GM12878 (cell line): ENCODE results near the gene CHRNA3. TPM values are rescaled to one million over a fixed set of nuclear protein-coding genes. Genes with fewer than 3 reads are reported as not detected.

ENCODE experiments used
- ATAC-seq: fragments of 200-7000 bp; cut with Tn5 transposase; 3 replicates; pipeline ENCODE4 v1.9.1; 2020; ENCODE audit warnings: mild to moderate bottlenecking, moderate library complexity
- BruUV-seq: library from RNA; stranded (reverse); fragments of 400-500 nt; replicated peaks from 2 replicates; lab custom pipeline; 2021; lab: Mats Ljungman, UMichigan
- CTCF ChIA-PET: fragments of 300-600 bp; sonication (Branson Sonifier 250); formaldehyde crosslinking; extraction: SDS; loops from one replicate; lab custom pipeline; 2021; ENCODE audit warnings: inconsistent platforms; lab: Yijun Ruan, JAX
- POLR2A ChIA-PET: fragments of 350-600 bp; formaldehyde crosslinking; extraction: SDS; loops from one replicate; lab custom pipeline; 2021; ENCODE audit warnings: inconsistent platforms; lab: Charles Lee
- RAD21 ChIA-PET: fragments of 300-600 bp; sonication (Branson Sonifier 250); formaldehyde crosslinking; loops from one replicate; lab custom pipeline; 2023; ENCODE audit warnings: antibody characterized with exemption; ENCODE audit not compliant: unreplicated experiment; lab: Charles Lee
- SMC1A ChIA-PET: fragments of 300-600 bp; sonication (Branson Sonifier 250); formaldehyde crosslinking; loops from one replicate; lab custom pipeline; 2023; ENCODE audit not compliant: unreplicated experiment, uncharacterized antibody; lab: Charles Lee
- DNase-seq: peaks from one replicate; pipeline ENCODE4 v3.0.0-alpha.2; 2011; ENCODE audit warnings: low read depth, low spot score
- FAIRE-seq: peaks from 3 replicates; lab custom pipeline; 2011; peaks lifted over from hg19 to GRCh38; lab: Jason Lieb, UNC
- H2AFZ ChIP-seq: 2 replicates; pipeline ENCODE4 v1.6.0; 2011; ENCODE audit warnings: low read depth, low read length, control low read depth; ENCODE audit not compliant: control insufficient read depth
- H3K27ac ChIP-seq: 2 replicates; pipeline ENCODE4 v1.5.1; 2011; ENCODE audit warnings: control low read depth; ENCODE audit not compliant: control insufficient read depth, insufficient read depth
- H3K27me3 ChIP-seq, 2 experiments: replicated peaks in 1 of 2; 2 replicates each; pipeline versions ENCODE4 v1.6.0 to v1.6.1; 2011; ENCODE audit warnings: low read length in 1 of 2; ENCODE audit not compliant: control insufficient read depth in 2 of 2, insufficient read depth in 2 of 2
- H3K36me3 ChIP-seq, 2 experiments: 2 replicates each; pipeline ENCODE4 v1.5.1; 2011; ENCODE audit warnings: low read length in 1 of 2; ENCODE audit not compliant: control insufficient read depth in 2 of 2, insufficient read depth in 2 of 2
- H3K4me1 ChIP-seq: 2 replicates; pipeline ENCODE4 v1.6.1; 2011; ENCODE audit warnings: mild to moderate bottlenecking, low read length, moderate library complexity, mixed read lengths; ENCODE audit not compliant: control insufficient read depth, insufficient read depth
- H3K4me2 ChIP-seq: 2 replicates; pipeline ENCODE4 v1.6.0; 2011; ENCODE audit warnings: control low read depth; ENCODE audit not compliant: control insufficient read depth, insufficient read depth
- H3K4me3 ChIP-seq: fragments of 200-600 bp; sonication (generic); 2 replicates; pipeline ENCODE4 v1.5.1; 2016
- H3K79me2 ChIP-seq: 2 replicates; pipeline ENCODE4 v1.6.0; 2011; ENCODE audit warnings: low read length; ENCODE audit not compliant: control insufficient read depth, insufficient read depth
- H3K9ac ChIP-seq: 2 replicates; pipeline ENCODE4 v1.8.0; 2011; ENCODE audit warnings: low read length, control low read depth, mixed read lengths; ENCODE audit not compliant: control insufficient read depth, insufficient read depth
- H3K9me3 ChIP-seq: replicated peaks from 3 replicates; pipeline ENCODE4 v1.5.1; 2011; ENCODE audit warnings: mild to moderate bottlenecking, low read length; ENCODE audit not compliant: control insufficient read depth, insufficient read depth
- H4K20me1 ChIP-seq: 2 replicates; pipeline ENCODE4 v1.6.0; 2011; ENCODE audit not compliant: control insufficient read depth, insufficient read depth
- BACH1 ChIP-seq: fragments of 450-650 bp; IDR thresholded peaks from 2 replicates; pipeline ENCODE4 v1.6.1; 2017; ENCODE audit warnings: mild to moderate bottlenecking, borderline replicate concordance
- BRCA1 ChIP-seq: IDR thresholded peaks from 2 replicates; pipeline ENCODE4 v1.6.1; 2011; ENCODE audit warnings: low read depth, low read length, improper control_type of control experiment
- CHD4 ChIP-seq: fragments of 200-600 bp; sonication (generic); IDR thresholded peaks from 2 replicates; pipeline ENCODE4 v1.6.1; 2016; ENCODE audit warnings: mild to moderate bottlenecking
- CREB1 ChIP-seq: IDR thresholded peaks from 2 replicates; pipeline ENCODE4 v1.6.1; 2012; ENCODE audit warnings: low read depth, mild to moderate bottlenecking, inconsistent platforms
- E4F1 ChIP-seq: fragments of 450-650 bp; IDR thresholded peaks from 2 replicates; pipeline ENCODE4 v1.6.1; 2018; ENCODE audit warnings: borderline replicate concordance, mild to moderate bottlenecking; ENCODE audit not compliant: partially characterized antibody
- EP300 ChIP-seq, 2 experiments: fragments of 150-350 bp in 1 of 2; IDR thresholded peaks; 2 replicates each; pipeline ENCODE4 v1.6.1; 2011 to 2012; ENCODE audit warnings: low read depth in 2 of 2, low read length in 2 of 2, borderline replicate concordance in 1 of 2, improper control_type of control experiment in 1 of 2, inconsistent platforms in 1 of 2; ENCODE audit not compliant: control insufficient read depth in 1 of 2
- ESRRA ChIP-seq: IDR thresholded peaks from 2 replicates; pipeline ENCODE4 v1.6.1; 2012; ENCODE audit warnings: mild to moderate bottlenecking, low read length, improper control_type of control experiment
- HCFC1 ChIP-seq: fragments of 150-350 bp; IDR thresholded peaks from 2 replicates; pipeline ENCODE4 v1.6.1; 2014; ENCODE audit warnings: low read length
- MTA2 ChIP-seq: fragments of 450-650 bp; IDR thresholded peaks from 2 replicates; pipeline ENCODE4 v1.6.1; 2016; ENCODE audit warnings: low read depth, mild to moderate bottlenecking, moderate library complexity
- MXI1 ChIP-seq: fragments of 150-350 bp; IDR thresholded peaks from 2 replicates; pipeline ENCODE4 v1.6.1; 2011; ENCODE audit warnings: low read depth, mild to moderate bottlenecking, inconsistent platforms, low read length, improper control_type of control experiment
- RAD21 ChIP-seq: IDR thresholded peaks from 2 replicates; pipeline ENCODE4 v1.6.1; 2011; ENCODE audit warnings: mild to moderate bottlenecking, low read depth, low read length, moderate library complexity; ENCODE audit not compliant: insufficient read depth
- SIN3A ChIP-seq: IDR thresholded peaks from 2 replicates; pipeline ENCODE4 v1.6.1; 2012; ENCODE audit warnings: low read depth, low read length, improper control_type of control experiment
- SRF ChIP-seq, 2 experiments: IDR thresholded peaks; 2 replicates each; pipeline ENCODE4 v1.6.1; 2011; ENCODE audit warnings: low read depth in 2 of 2, low read length in 2 of 2, mild to moderate bottlenecking in 1 of 2, moderate library complexity in 1 of 2
- TBL1XR1 ChIP-seq: IDR thresholded peaks from 2 replicates; pipeline ENCODE4 v1.6.1; 2012; ENCODE audit warnings: low read depth, low read length, improper control_type of control experiment
- ZBTB40 ChIP-seq: fragments of 450-650 bp; IDR thresholded peaks from 2 replicates; pipeline ENCODE4 v1.6.1; 2016; ENCODE audit warnings: mild to moderate bottlenecking, moderate library complexity, borderline replicate concordance
- ZNF274 ChIP-seq: IDR thresholded peaks from one replicate; pipeline ENCODE4 v1.8.0; 2011; ENCODE audit not compliant: insufficient read length, insufficient read depth
- WGBS: methylation state at CpG from one replicate; pipeline ENCODE4 v1.1.6; 2016; ENCODE audit warnings: low lambda C conversion rate; ENCODE audit not compliant: insufficient replicate concordance, insufficient coverage; ENCODE audit errors: missing lambda C conversion rate; 5-methylcytosine and 5-hydroxymethylcytosine counted together
- in situ Hi-C: fragments of 300-500 bp; cut with MboI; formaldehyde crosslinking; loops from 9 replicates; pipeline ENCODE4 v1.14.3; 2018; ENCODE audit warnings: mixed read lengths
- intact Hi-C: fragments of 100-400 bp; cut with micrococcal nuclease; formaldehyde crosslinking; loops from one replicate; pipeline ENCODE4 v1.14.2; 2022; ENCODE audit not compliant: unreplicated experiment
- polyA plus RNA-seq, 11 experiments: library from polyadenylated mRNA; depleted of rRNA in 4 of 11; unstranded in 6 of 11; stranded (reverse) in 5 of 11; fragments of >200 nt; fragmentation: Nextera tagmentation in 4 of 11; fragmentation: Illumina TruSeq in 1 of 11; extraction: Ambion mirVana in 4 of 11; extraction: Trizol in 1 of 11; gene quantifications; 1 replicate in 1 of 11; 2 replicates in 10 of 11; pipeline versions ENCODE4 v1.2.1 to v1.2.3, GENCODE V29; 2011 to 2016; ENCODE audit warnings: inconsistent platforms in 2 of 11, missing spikeins in 2 of 11, low read depth in 1 of 11
- total RNA-seq, 4 experiments: library from RNA; depleted of rRNA in 3 of 4; stranded (reverse); fragments of >200 nt in 3 of 4; fragmentation: Illumina TruSeq in 1 of 4; extraction: Trizol in 1 of 4; gene quantifications; 2 replicates each; pipeline versions ENCODE4 v1.2.1 to v1.2.3, GENCODE V29; 2013 to 2021

Gene CHRNA3
- total and polyA plus RNA-seq, 10 of the 15 experiments (the other 5 are each of a cell fraction or from before 2014, with no cell fraction given), result 0.06 to 0.19 (median 0.09) TPM; not detected in 7

- no peak for TF ChIP-seq ESRRA
- TF ChIP-seq SRF (IDR thresholded peaks at IDR 0.05; ENCODE audit: low read depth in 2 of 2, low read length in 2 of 2), result no peak
Observed at GRCh38 chr15:78616506-78616905, 4.3 kb downstream of the CHRNA3 start (continued).

GRCh38 chr15:78615151-78615589, 5.6 kb downstream of the CHRNA3 start:
- Histone ChIP-seq H3K36me3 (no peaks in the 10 kb centered on the region), H4K20me1 (no peaks in the 10 kb centered on the region), H3K9ac (no peak overlapping the region), H3K4me3 (no peak overlapping the region), H3K4me1 (no peaks in the 10 kb centered on the region), H3K79me2 (no peaks in the 10 kb centered on the region), H3K4me2 (no peak overlapping the region), H3K27ac (no peak overlapping the region), H3K27me3 (peaks cover 5 to 6% of the 10 kb centered on the region in 2 experiments), H3K9me3 (no peaks in the 10 kb centered on the region), H2AFZ (no peak overlapping the region)
- in situ Hi-C loops, result loop anchor here (5.0 kb wide), 1 partner anchor 92 kb away; no protein-coding TSS in a partner anchor
- 8% methylated on average over 3 of the region's 3 CpGs for WGBS
- RAD21 ChIA-PET, result interaction anchor here (1.7 kb wide), 1 partner anchor 95 kb away, joined by 3 read pairs; no protein-coding TSS in a partner anchor
- no peak for ATAC-seq
- CTCF ChIA-PET, result interaction anchor here (1.4 kb wide), 1 partner anchor 126 kb away, joined by 3 read pairs; no protein-coding TSS in a partner anchor
- no peak for DNase-seq
- POLR2A ChIA-PET, result no interaction called here
- SMC1A ChIA-PET, result no interaction called here
- intact Hi-C loops, result no loop called here
- BruUV-seq, result no TSS peak
- no peak for FAIRE-seq
- TF ChIP-seq TBL1XR1, result no peak
- no peak for TF ChIP-seq RAD21
- no peak for TF ChIP-seq BACH1
- TF ChIP-seq SIN3A, result no peak
- no peak for TF ChIP-seq CREB1
- no peak for TF ChIP-seq E4F1
- no peak for TF ChIP-seq MXI1
- no peak for TF ChIP-seq ZNF274
- TF ChIP-seq ZBTB40, result no peak
- no peak for TF ChIP-seq CHD4
- TF ChIP-seq MTA2, result no peak
- TF ChIP-seq EP300 (IDR thresholded peaks at IDR 0.05; ENCODE audit: borderline replicate concordance in 1 of 2, control insufficient read depth in 1 of 2, low read depth in 2 of 2, low read length in 2 of 2), result no peak
- TF ChIP-seq BRCA1, result no peak
- no peak for TF ChIP-seq HCFC1
